GM12891 (cell line): ENCODE data around the gene PPIE.

Experiments used
- POLR2A ChIP-seq: IDR thresholded peaks from 2 replicates; pipeline ENCODE4 v1.6.1; 2011; ENCODE audit warnings: low read depth, low read length, control low read depth
- POLR2AphosphoS5 ChIP-seq: IDR thresholded peaks from 2 replicates; pipeline ENCODE4 v1.6.1; 2011; ENCODE audit warnings: low read depth, low read length, control low read depth
- TAF1 ChIP-seq: IDR thresholded peaks from 2 replicates; pipeline ENCODE4 v1.6.1; 2011; ENCODE audit warnings: low read depth, low read length, control low read depth

DNA sequence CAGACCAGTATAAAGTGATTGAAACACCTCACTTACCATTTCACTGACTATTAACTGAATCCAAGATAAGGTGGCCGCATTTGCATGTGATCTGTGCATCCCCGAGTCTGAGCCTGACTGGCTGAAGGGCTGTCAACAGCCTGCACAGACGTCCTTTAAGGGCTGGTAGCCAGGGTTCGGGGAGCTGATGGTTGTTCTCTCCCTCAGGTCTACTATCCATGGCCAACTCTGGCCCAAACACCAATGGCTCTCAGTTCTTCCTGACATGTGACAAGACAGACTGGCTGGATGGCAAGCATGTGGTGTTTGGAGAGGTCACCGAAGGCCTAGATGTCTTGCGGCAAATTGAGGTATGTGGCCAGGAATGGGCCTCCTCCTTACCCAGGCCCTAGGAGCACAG lies 14.0 kb downstream of the PPIE start:
- TF ChIP-seq POLR2A (no peak), POLR2AphosphoS5 (no peak), TAF1 (no peak)
